B cell (primary cell): ENCODE results near the gene RTN4IP1. TPM values are rescaled to one million over a fixed set of nuclear protein-coding genes. Genes with fewer than 3 reads are reported as not detected.

Experiments
- ATAC-seq: fragments of 200-7000 bp; cut with Tn5 transposase; one replicate; pipeline ENCODE4 v1.10.0; 2021; ENCODE audit warnings: low read depth, mild to moderate bottlenecking, moderate number of reproducible peaks, moderate library complexity
- CTCF ChIA-PET: fragments of 350-600 bp; sonication (Branson Sonifier 250); formaldehyde crosslinking; loops from one replicate; lab custom pipeline; 2021; ENCODE audit warnings: antibody characterized with exemption, inconsistent platforms; lab: Charles Lee
- POLR2A ChIA-PET: fragments of 350-600 bp; sonication (Branson Sonifier 250); formaldehyde crosslinking; loops from one replicate; lab custom pipeline; 2021; ENCODE audit warnings: antibody characterized with exemption; lab: Charles Lee
- DNase-seq: peaks from one replicate; pipeline ENCODE4 v3.0.0; 2013
- H2AFZ ChIP-seq: 2 replicates; pipeline ENCODE4 v1.6.1; 2012; ENCODE audit warnings: mild to moderate bottlenecking, low read depth, low read length; ENCODE audit not compliant: insufficient read depth, poor library complexity, severe bottlenecking
- H3K27ac ChIP-seq, 2 donors: 1 replicate in 1 of 2; 2 replicates in 1 of 2; pipeline ENCODE4 v1.5.1; 2012 to 2013; ENCODE audit warnings: low read length in 2 of 2, mild to moderate bottlenecking in 2 of 2, moderate library complexity in 1 of 2
- H3K27me3 ChIP-seq, 4 experiments: fragments of 200-600 bp in 1 of 4; sonication (generic) in 1 of 4; replicated peaks in 1 of 4; 1 replicate in 2 of 4; 2 replicates in 2 of 4; pipeline versions ENCODE4 v1.6.1 to v1.7.0; 2013 to 2016; ENCODE audit warnings: low read length in 3 of 4, mild to moderate bottlenecking in 2 of 4, mixed read lengths in 1 of 4, moderate library complexity in 1 of 4; ENCODE audit not compliant: insufficient read depth in 4 of 4, control insufficient read depth in 3 of 4; ENCODE audit errors: control extremely low read depth in 1 of 4
- H3K36me3 ChIP-seq, 2 experiments: replicated peaks in 1 of 2; 1 replicate in 1 of 2; 2 replicates in 1 of 2; pipeline versions ENCODE4 v1.6.1 to v1.7.1; 2013; ENCODE audit warnings: low read length in 1 of 2; ENCODE audit not compliant: insufficient read depth in 2 of 2, control insufficient read depth in 1 of 2; ENCODE audit errors: control extremely low read depth in 1 of 2, extremely low read depth in 1 of 2
- H3K4me1 ChIP-seq, 2 donors: fragments of 200-600 bp in 1 of 2; sonication (generic) in 1 of 2; 1 replicate in 1 of 2; 2 replicates in 1 of 2; pipeline versions ENCODE4 v1.5.1 to v1.6.1; 2013 to 2017; ENCODE audit warnings: low read length in 2 of 2; ENCODE audit not compliant: control insufficient read depth in 2 of 2, insufficient read depth in 2 of 2
- H3K4me2 ChIP-seq: replicated peaks from 2 replicates; pipeline ENCODE3; 2012; ENCODE audit warnings: mild to moderate bottlenecking, low read depth, low read length; ENCODE audit not compliant: poor library complexity, severe bottlenecking
- H3K4me3 ChIP-seq, 5 experiments: fragments of 200-600 bp in 1 of 5; sonication (generic) in 1 of 5; 1 replicate in 3 of 5; 2 replicates in 2 of 5; pipeline versions ENCODE4 v1.5.1 to v1.7.0; 2011 to 2016; ENCODE audit warnings: low read length in 4 of 5, mild to moderate bottlenecking in 4 of 5, low read depth in 2 of 5, control low read depth in 1 of 5, moderate library complexity in 1 of 5; ENCODE audit not compliant: insufficient read depth in 1 of 5; ENCODE audit errors: control extremely low read depth in 1 of 5, extremely low read depth in 1 of 5
- H3K79me2 ChIP-seq: fragments of 200-600 bp; sonication (generic); one replicate; pipeline ENCODE4 v1.6.0; 2016; ENCODE audit warnings: low read length; ENCODE audit not compliant: control insufficient read depth, insufficient read depth
- H3K9ac ChIP-seq: fragments of 200-600 bp; sonication (generic); 2 replicates; pipeline ENCODE4 v1.6.1; 2017; ENCODE audit warnings: mild to moderate bottlenecking, low read length, moderate library complexity
- H3K9me3 ChIP-seq, 3 donors: one replicate each; pipeline versions ENCODE4 v1.6.1 to v1.7.1; 2013; ENCODE audit warnings: low read length in 2 of 3; ENCODE audit not compliant: control insufficient read depth in 2 of 3, insufficient read depth in 1 of 3; ENCODE audit errors: control extremely low read depth in 1 of 3
- H4K20me1 ChIP-seq: 2 replicates; pipeline ENCODE4 v1.6.0; 2012; ENCODE audit warnings: mild to moderate bottlenecking, low read length; ENCODE audit not compliant: insufficient read depth, control insufficient read depth, poor library complexity, severe bottlenecking
- H3K27ac Mint-ChIP-seq: one replicate; pipeline ENCODE4 v1.8.0; 2021; ENCODE audit warnings: mixed read lengths
- H3K27me3 Mint-ChIP-seq: one replicate; pipeline ENCODE4 v1.8.0; 2021; ENCODE audit warnings: mixed read lengths
- H3K4me1 Mint-ChIP-seq: one replicate; pipeline ENCODE4 v1.8.0; 2021; ENCODE audit warnings: mixed read lengths
- H3K4me3 Mint-ChIP-seq: one replicate; pipeline ENCODE4 v1.8.0; 2021; ENCODE audit warnings: mixed read lengths
- H3K9me3 Mint-ChIP-seq: one replicate; pipeline ENCODE4 v1.8.0; 2022; ENCODE audit warnings: mixed read lengths; ENCODE audit not compliant: insufficient read depth
- EZH2 ChIP-seq: IDR thresholded peaks from 2 replicates; pipeline ENCODE4 v1.6.1; 2012; ENCODE audit warnings: borderline replicate concordance, low read depth, mild to moderate bottlenecking, moderate library complexity, low read length; ENCODE audit not compliant: insufficient read depth, poor library complexity, severe bottlenecking
- whole genome bisulfite sequencing: methylation state at CpG from one replicate; pipeline ENCODE4 v1.1.5; 2013; ENCODE audit warnings: missing lambda C conversion rate; ENCODE audit not compliant: insufficient coverage; 5-methylcytosine and 5-hydroxymethylcytosine counted together
- intact Hi-C: fragments of 100-400 bp; cut with micrococcal nuclease; formaldehyde crosslinking; loops from one replicate; pipeline ENCODE4 v1.10.0; 2022
- polyA plus RNA-seq: library from polyadenylated mRNA; depleted of rRNA; stranded (reverse); fragments of >200 nt; gene quantifications from 2 replicates; pipeline ENCODE4 v1.2.3, GENCODE V29; 2012
- total RNA-seq, 2 donors: library from RNA; stranded (reverse); fragments of 120-200 nt in 1 of 2; gene quantifications; 1 replicate in 1 of 2; 2 replicates in 1 of 2; pipeline versions ENCODE4 v1.2.3 to v1.2.4, GENCODE V29; 2013 to 2022
- TF ChIP-seq, protein P1 (sequence below): fragments of 200-600 bp; IDR thresholded peaks from one replicate; pipeline ENCODE4 v1.8.0; 2022; ENCODE audit warnings: antibody characterized with exemption, mild to moderate bottlenecking

Gene RTN4IP1
- total and polyA plus RNA-seq, 2 donors (not counting 1 experiment from before 2014, with no cell fraction given): 9.4 to 12.1 TPM

DNA sequence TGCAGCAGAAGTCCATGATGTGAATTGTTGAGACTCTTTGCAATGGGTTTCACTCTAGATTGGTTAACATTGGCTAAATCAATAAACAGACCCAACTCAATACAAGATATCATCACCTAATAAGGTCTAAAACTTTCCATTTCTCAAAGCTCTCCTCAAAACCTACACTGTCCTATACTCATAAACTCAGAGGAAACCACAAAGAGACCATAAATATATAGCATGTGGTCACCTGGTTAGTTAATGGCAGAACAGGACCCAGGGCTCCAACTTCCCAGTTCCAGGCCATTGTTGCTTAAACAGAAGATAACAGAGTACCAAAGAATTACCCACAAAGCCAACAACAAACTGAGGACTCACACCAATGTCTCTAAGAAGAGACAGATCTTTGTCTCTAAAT lies 12.0 kb downstream of the RTN4IP1 start:
- Mint-ChIP-seq H3K4me3 (no peak overlapping the region), H3K4me1 (peaks cover 44% of the 10 kb centered on the region), H3K27me3 (no peaks in the 10 kb centered on the region), H3K9me3 (no peaks in the 10 kb centered on the region), H3K27ac (no peak overlapping the region)
- intact Hi-C loops: no loop called here
- no peaks in the 10 kb centered on the region for H4K20me1 ChIP-seq
- no peak for DNase-seq
- TF ChIP-seq, protein P1, sequence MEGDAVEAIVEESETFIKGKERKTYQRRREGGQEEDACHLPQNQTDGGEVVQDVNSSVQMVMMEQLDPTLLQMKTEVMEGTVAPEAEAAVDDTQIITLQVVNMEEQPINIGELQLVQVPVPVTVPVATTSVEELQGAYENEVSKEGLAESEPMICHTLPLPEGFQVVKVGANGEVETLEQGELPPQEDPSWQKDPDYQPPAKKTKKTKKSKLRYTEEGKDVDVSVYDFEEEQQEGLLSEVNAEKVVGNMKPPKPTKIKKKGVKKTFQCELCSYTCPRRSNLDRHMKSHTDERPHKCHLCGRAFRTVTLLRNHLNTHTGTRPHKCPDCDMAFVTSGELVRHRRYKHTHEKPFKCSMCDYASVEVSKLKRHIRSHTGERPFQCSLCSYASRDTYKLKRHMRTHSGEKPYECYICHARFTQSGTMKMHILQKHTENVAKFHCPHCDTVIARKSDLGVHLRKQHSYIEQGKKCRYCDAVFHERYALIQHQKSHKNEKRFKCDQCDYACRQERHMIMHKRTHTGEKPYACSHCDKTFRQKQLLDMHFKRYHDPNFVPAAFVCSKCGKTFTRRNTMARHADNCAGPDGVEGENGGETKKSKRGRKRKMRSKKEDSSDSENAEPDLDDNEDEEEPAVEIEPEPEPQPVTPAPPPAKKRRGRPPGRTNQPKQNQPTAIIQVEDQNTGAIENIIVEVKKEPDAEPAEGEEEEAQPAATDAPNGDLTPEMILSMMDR: no peak
- TF ChIP-seq EZH2: no peak
- ChIA-PET POLR2A (interaction anchor here (1.2 kb wide), 1 partner anchor 11 kb away, joined by 3 read pairs; the partner anchor contains the start of gene RTN4IP1), CTCF (interaction anchor here (1.2 to 9.9 kb wide), 3 partner anchors 7 to 362 kb away, joined by 4 to 75 read pairs (median 14); partner anchors contain the start of genes QRSL1 and RTN4IP1)
- peaks cover 14% of the 10 kb centered on the region for H3K79me2 ChIP-seq
- no peak overlapping the region for H3K4me3 ChIP-seq
- H3K9me3 ChIP-seq: no peaks in the 10 kb centered on the region
- H3K9ac ChIP-seq: no peak overlapping the region
- no peak overlapping the region for H3K4me2 ChIP-seq
- no peaks in the 10 kb centered on the region for H3K27me3 ChIP-seq
- H3K27ac ChIP-seq: no peak overlapping the region
- H3K36me3 ChIP-seq: peaks cover 4 to 19% of the 10 kb centered on the region in 2 experiments
- no peak overlapping the region for H2AFZ ChIP-seq
- H3K4me1 ChIP-seq: peaks cover 28 to 31% of the 10 kb centered on the region in 2 donors
- no peak for ATAC-seq

DNA sequence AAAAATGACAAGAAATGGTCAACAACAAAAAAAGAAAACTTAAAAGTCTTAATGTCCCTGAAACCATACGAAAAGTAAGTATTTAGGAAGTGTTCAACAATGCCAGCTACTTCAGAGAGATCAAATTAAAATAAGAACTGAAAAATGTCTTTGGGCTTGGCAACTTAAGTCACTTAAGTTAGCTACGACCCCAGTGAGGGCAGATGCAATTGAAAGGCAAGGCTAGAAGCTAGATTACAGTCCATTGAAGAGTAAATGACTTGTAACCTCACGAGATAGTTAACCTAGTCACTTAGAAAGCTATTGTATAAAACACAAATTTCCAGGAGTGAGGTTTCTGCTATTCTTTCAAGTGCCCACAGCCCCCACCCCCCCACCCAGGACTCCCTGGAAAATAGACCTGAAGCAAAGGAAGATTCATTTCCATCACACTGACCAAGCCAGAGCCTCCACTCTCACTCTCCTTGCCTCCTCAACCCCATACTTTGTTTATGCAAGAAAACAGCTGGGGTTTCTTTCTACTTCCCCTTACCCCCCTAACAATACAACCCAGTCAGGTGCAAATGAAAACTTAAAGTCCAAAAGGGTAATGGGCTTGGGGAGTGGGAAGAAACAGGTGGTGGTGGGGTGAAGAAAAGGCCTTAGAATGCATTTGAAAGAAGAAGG lies 14.6 kb downstream of the RTN4IP1 start:
- H3K4me2 ChIP-seq: peak overlapping the region; percentile 19
- 10% methylated on average over 2 of the region's 3 CpGs for WGBS
- H3K4me3 ChIP-seq: no peak overlapping the region
- TF ChIP-seq, protein P1: no peak
- no peak for TF ChIP-seq EZH2
- Mint-ChIP-seq H3K27me3 (no peaks in the 10 kb centered on the region), H3K9me3 (no peaks in the 10 kb centered on the region), H3K4me1 (peaks cover 56% of the 10 kb centered on the region), H3K4me3 (peak overlapping the region; percentile 57), H3K27ac (peak overlapping the region; percentile 83)
- intact Hi-C loops: no loop called here
- ChIA-PET CTCF (interaction anchor here (0.9 to 9.1 kb wide), 7 partner anchors 34 to 365 kb away, joined by 3 to 229 read pairs (median 3); no protein-coding TSS in a partner anchor), POLR2A (interaction anchor here (0.5 to 0.7 kb wide), 2 partner anchors 231 to 1341 kb away, joined by 3 read pairs; no protein-coding TSS in a partner anchor)
- H4K20me1 ChIP-seq: no peaks in the 10 kb centered on the region
- H3K36me3 ChIP-seq: peaks cover 1 to 8% of the 10 kb centered on the region in 2 experiments
- ATAC-seq (peak; percentile 45), DNase-seq (no peak)
- no peaks in the 10 kb centered on the region for H3K27me3 ChIP-seq
- H3K27ac ChIP-seq: peak overlapping the region; percentile 27 to 53
- H3K9me3 ChIP-seq: no peaks in the 10 kb centered on the region
- peak overlapping the region; percentile 5 for H3K9ac ChIP-seq
- peak overlapping the region; percentile 29 for H2AFZ ChIP-seq
- peaks cover 35 to 36% of the 10 kb centered on the region in 2 donors for H3K4me1 ChIP-seq
- peaks cover 7% of the 10 kb centered on the region for H3K79me2 ChIP-seq
